ENCODE results near the gene NPHS2. TPM values are rescaled to one million over a fixed set of nuclear protein-coding genes. Genes with fewer than 3 reads are reported as not detected.

NPHS2 gene
- total RNA-seq, 2 donors from 2014 or later = not detected

DNA sequence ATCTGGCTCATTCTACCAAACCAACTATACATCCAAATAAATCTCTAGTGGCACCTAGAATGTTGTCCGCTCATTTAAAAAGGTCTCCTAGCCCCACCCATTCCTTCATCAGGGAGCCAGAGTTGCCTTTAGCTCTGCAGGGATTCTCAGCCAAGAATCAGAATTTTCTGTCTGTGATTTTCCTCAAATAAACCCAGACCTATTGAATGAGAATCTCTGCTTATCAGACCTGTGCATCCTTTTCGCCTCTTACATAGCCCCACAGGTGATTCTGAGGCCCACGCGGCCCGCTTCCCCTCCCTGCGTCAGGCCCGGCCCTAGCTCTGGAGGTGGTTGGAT lies 15.5 kb upstream of the NPHS2 start:
- DNase-seq = no peak
- peaks cover 84% of the 10 kb centered on the region for H3K27me3 Mint-ChIP-seq (ENCODE audit: insufficient read depth)
- H3K9me3 Mint-ChIP-seq = no peaks in the 10 kb centered on the region
- no peak overlapping the region for H3K9ac ChIP-seq (ENCODE audit: extremely low read depth, low read length, poor library complexity, severe bottlenecking)
- no peaks in the 10 kb centered on the region for H3K36me3 Mint-ChIP-seq (ENCODE audit: low read depth)
- peaks cover 13% of the 10 kb centered on the region for H3K27me3 ChIP-seq (ENCODE audit: control insufficient read depth, insufficient read depth, low read length, poor library complexity, severe bottlenecking)
- TF ChIP-seq, protein P1, sequence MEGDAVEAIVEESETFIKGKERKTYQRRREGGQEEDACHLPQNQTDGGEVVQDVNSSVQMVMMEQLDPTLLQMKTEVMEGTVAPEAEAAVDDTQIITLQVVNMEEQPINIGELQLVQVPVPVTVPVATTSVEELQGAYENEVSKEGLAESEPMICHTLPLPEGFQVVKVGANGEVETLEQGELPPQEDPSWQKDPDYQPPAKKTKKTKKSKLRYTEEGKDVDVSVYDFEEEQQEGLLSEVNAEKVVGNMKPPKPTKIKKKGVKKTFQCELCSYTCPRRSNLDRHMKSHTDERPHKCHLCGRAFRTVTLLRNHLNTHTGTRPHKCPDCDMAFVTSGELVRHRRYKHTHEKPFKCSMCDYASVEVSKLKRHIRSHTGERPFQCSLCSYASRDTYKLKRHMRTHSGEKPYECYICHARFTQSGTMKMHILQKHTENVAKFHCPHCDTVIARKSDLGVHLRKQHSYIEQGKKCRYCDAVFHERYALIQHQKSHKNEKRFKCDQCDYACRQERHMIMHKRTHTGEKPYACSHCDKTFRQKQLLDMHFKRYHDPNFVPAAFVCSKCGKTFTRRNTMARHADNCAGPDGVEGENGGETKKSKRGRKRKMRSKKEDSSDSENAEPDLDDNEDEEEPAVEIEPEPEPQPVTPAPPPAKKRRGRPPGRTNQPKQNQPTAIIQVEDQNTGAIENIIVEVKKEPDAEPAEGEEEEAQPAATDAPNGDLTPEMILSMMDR (conservative IDR thresholded peaks at IDR 0.05) = no peak
- H3K4me3 Mint-ChIP-seq = no peak overlapping the region
- no peaks in the 10 kb centered on the region for H3K4me1 ChIP-seq (ENCODE audit: control insufficient read depth, insufficient read depth, low read length)
- H3K4me1 Mint-ChIP-seq = no peaks in the 10 kb centered on the region
- WGBS, 2 experiments (ENCODE audit: insufficient coverage in 1 of 2, insufficient read length in 1 of 2) = 94 to 97% methylated on average over 5 to 7 of the region's 7 CpGs
- no peaks in the 10 kb centered on the region for H3K36me3 ChIP-seq (ENCODE audit: control insufficient read depth, insufficient read depth, low read length)
- no peak overlapping the region for H3K4me3 ChIP-seq (ENCODE audit: low read length)
- no peaks in the 10 kb centered on the region for H3K9me3 ChIP-seq (ENCODE audit: control insufficient read depth, low read length)
- no peak overlapping the region for H3K27ac ChIP-seq (ENCODE audit: low read depth, low read length)
- H3K27ac Mint-ChIP-seq = no peak overlapping the region

DNA sequence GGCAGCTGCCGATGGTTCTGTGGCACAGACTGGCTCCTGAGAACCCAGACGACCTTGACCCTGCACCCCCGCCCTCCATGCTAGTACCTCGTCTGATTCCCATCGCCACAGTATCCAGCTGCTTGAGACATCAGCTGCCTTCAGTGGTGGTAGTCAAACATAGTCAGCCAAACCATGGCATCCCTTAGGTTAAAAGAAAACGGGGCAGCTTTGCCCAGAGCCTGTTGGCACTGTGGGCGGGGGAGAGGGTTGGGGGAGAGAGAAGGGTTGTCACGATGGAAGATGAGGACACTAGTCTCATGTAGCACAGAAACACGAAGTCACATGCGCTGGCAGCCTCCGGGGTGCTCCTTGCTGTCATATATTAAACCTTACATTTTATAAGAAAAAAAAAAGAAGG lies 14.9 kb upstream of the NPHS2 start:
- Mint-ChIP-seq H3K9me3 (no peaks in the 10 kb centered on the region), H3K4me3 (no peak overlapping the region), H3K27ac (no peak overlapping the region), H3K27me3 (ENCODE audit: insufficient read depth) (peaks cover 83% of the 10 kb centered on the region), H3K4me1 (no peaks in the 10 kb centered on the region), H3K36me3 (ENCODE audit: low read depth) (no peaks in the 10 kb centered on the region)
- Histone ChIP-seq H3K9me3 (ENCODE audit: control insufficient read depth, low read length) (no peaks in the 10 kb centered on the region), H3K4me1 (ENCODE audit: control insufficient read depth, insufficient read depth, low read length) (no peaks in the 10 kb centered on the region), H3K27ac (ENCODE audit: low read depth, low read length) (no peak overlapping the region), H3K9ac (ENCODE audit: extremely low read depth, low read length, poor library complexity, severe bottlenecking) (no peak overlapping the region), H3K36me3 (ENCODE audit: control insufficient read depth, insufficient read depth, low read length) (no peaks in the 10 kb centered on the region), H3K4me3 (ENCODE audit: low read length) (no peak overlapping the region), H3K27me3 (ENCODE audit: control insufficient read depth, insufficient read depth, low read length, poor library complexity, severe bottlenecking) (peaks cover 13% of the 10 kb centered on the region)
- 93 to 96% methylated on average over 6 to 8 of the region's 11 CpGs for WGBS, 2 experiments (ENCODE audit: insufficient coverage in 1 of 2, insufficient read length in 1 of 2)
- DNase-seq = no peak
- TF ChIP-seq, protein P1 (conservative IDR thresholded peaks at IDR 0.05) = no peak

DNA sequence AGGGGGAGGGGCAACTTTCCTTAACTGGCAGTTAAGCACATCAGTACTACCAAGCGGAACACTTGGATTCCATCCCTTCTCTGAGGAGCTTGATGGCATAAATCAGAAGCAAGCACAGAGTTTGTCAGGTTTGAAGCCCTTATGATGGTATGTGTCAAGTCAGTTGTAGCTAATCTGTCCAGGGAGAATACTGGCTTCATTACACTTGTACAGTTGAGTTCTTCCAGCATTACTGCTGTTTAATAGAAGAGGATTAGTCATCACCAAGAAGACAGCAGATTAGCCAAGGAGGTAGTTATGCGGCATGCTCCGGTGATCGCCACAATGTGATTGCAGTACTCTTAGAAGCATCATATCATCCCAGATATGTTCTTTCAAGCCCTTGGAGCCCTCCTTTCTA lies 13.8 kb upstream of the NPHS2 start:
- no peak for DNase-seq
- Histone ChIP-seq H3K9ac (ENCODE audit: extremely low read depth, low read length, poor library complexity, severe bottlenecking) (no peak overlapping the region), H3K27ac (ENCODE audit: low read depth, low read length) (no peak overlapping the region), H3K4me3 (ENCODE audit: low read length) (no peak overlapping the region), H3K36me3 (ENCODE audit: control insufficient read depth, insufficient read depth, low read length) (no peaks in the 10 kb centered on the region), H3K9me3 (ENCODE audit: control insufficient read depth, low read length) (no peaks in the 10 kb centered on the region), H3K27me3 (ENCODE audit: control insufficient read depth, insufficient read depth, low read length, poor library complexity, severe bottlenecking) (peaks cover 9% of the 10 kb centered on the region), H3K4me1 (ENCODE audit: control insufficient read depth, insufficient read depth, low read length) (no peaks in the 10 kb centered on the region)
- TF ChIP-seq, protein P1 (conservative IDR thresholded peaks at IDR 0.05) = no peak
- Mint-ChIP-seq H3K36me3 (ENCODE audit: low read depth) (no peaks in the 10 kb centered on the region), H3K4me3 (no peak overlapping the region), H3K27me3 (ENCODE audit: insufficient read depth) (peaks cover 87% of the 10 kb centered on the region), H3K4me1 (no peaks in the 10 kb centered on the region), H3K9me3 (no peaks in the 10 kb centered on the region), H3K27ac (no peak overlapping the region)
- 94 to 96% methylated on average over 4 of the region's 4 CpGs for WGBS, 2 experiments (ENCODE audit: insufficient coverage in 1 of 2, insufficient read length in 1 of 2)

Data from endodermal cell (in vitro differentiated cells).